ENCODE data around the gene HAS3. TPM values are rescaled to one million over a fixed set of nuclear protein-coding genes. Genes with fewer than 3 reads are reported as not detected.
A peak's percentile ranks its signal among the peaks of the same experiment; 100 is the strongest.

HAS3 gene
- total RNA-seq, 1 experiment from 2014 or later, result 140 TPM

GRCh38 chr16:69107316-69107962 is 2.0 kb downstream of the HAS3 start (continued):
- TF ChIP-seq REST (IDR thresholded peaks at IDR 0.05; ENCODE audit: low read depth), result no peak
- TF ChIP-seq RAD21 (IDR thresholded peaks at IDR 0.05; ENCODE audit: low read depth), result no peak
- no peak for TF ChIP-seq ZBTB33 (IDR thresholded peaks at IDR 0.05; ENCODE audit: extremely low read depth, insufficient replicate concordance, low read length)

- Histone ChIP-seq H3K79me2 (ENCODE audit: insufficient read depth, low read length) (peaks cover 75% of the 10 kb centered on the region), H2AFZ (ENCODE audit: low read depth, low read length, poor library complexity, severe bottlenecking) (no peak overlapping the region), H3K9ac (ENCODE audit: low read length) (peak overlapping the region; percentile 91), H3K4me3 (replicated peaks in 1 of 2; ENCODE audit: low read depth in 1 of 2, low read length in 2 of 2) (peak overlapping the region in 1 of 2 experiments; percentile 90; a peak in 3 of 4 replicates), H3K27me3 (ENCODE audit: insufficient read depth, low read length) (no peaks in the 10 kb centered on the region), H3K36me3 (ENCODE audit: control insufficient read depth in 1 of 2, insufficient read depth in 2 of 2, low read length in 2 of 2) (peaks cover 28 to 45% of the 10 kb centered on the region in 2 experiments; a peak in 3 of 4 replicates), H3K9me2 (ENCODE audit: insufficient read depth) (no peaks in the 10 kb centered on the region), H3K4me1 (ENCODE audit: control insufficient read depth in 1 of 2, insufficient read depth in 2 of 2, low read length in 2 of 2) (peaks cover 21 to 68% of the 10 kb centered on the region in 2 experiments), H3K27ac (ENCODE audit: low read depth, low read length) (peak overlapping the region; percentile 74; the same call in 1 of the 2 replicates), H3K4me2 (ENCODE audit: low read length) (peak overlapping the region; percentile 99), H3K9me3 (ENCODE audit: control insufficient read depth in 1 of 2, insufficient read depth in 1 of 2, low read depth in 1 of 2, low read length in 2 of 2) (no peaks in the 10 kb centered on the region), H4K20me1 (ENCODE audit: insufficient read depth) (peaks cover 15% of the 10 kb centered on the region; the same call in 1 of the 2 replicates)
- BruUV-seq (replicated peaks), result no TSS peak
- DNase-seq (ENCODE audit: low read depth, low spot score), result no peak
- ChIA-PET POLR2A (interaction anchor here (0.8 to 1.8 kb wide), 7 partner anchors 9 to 191 kb away, joined by 3 to 4 read pairs (median 3); no protein-coding TSS in a partner anchor), CTCF (interaction anchor here (1.5 kb wide), 1 partner anchor 9 kb away, joined by 5 read pairs; no protein-coding TSS in a partner anchor), RAD21 (ENCODE audit: low non-redundant PET in 1 of 2, low total read pairs in 2 of 2, uncharacterized antibody in 2 of 2, unreplicated experiment in 2 of 2) (no interaction called here)
- intact Hi-C loops (cut with micrococcal nuclease), result loop anchor here (5.0 kb wide), 2 partner anchors 186 to 261 kb away; no protein-coding TSS in a partner anchor
- no peak for ATAC-seq
- TF ChIP-seq SP1 (IDR thresholded peaks at IDR 0.05; ENCODE audit: low read depth) (no peak), ZFX (IDR thresholded peaks at IDR 0.05) (no peak), TCF7L2 (IDR thresholded peaks at IDR 0.05; ENCODE audit: borderline replicate concordance, extremely low read depth, insufficient read depth, insufficient read length) (no peak), ATF3 (IDR thresholded peaks at IDR 0.05) (no peak), JUND (IDR thresholded peaks at IDR 0.05) (no peak), ZBTB33 (IDR thresholded peaks at IDR 0.05; ENCODE audit: extremely low read depth, insufficient replicate concordance, low read length) (no peak), ELF1 (IDR thresholded peaks at IDR 0.05; ENCODE audit: borderline replicate concordance, low read depth) (no peak), CTCF (IDR thresholded peaks at IDR 0.05 in 2 of 3, conservative IDR thresholded peaks at IDR 0.05 in 1 of 3; ENCODE audit: borderline replicate concordance in 1 of 3, insufficient read depth in 1 of 3, low read depth in 2 of 3, low read length in 2 of 3) (no peak)
These were observed 2.8 kb downstream of the HAS3 start for GRCh38 chr16:69108064-69108904.

All from HCT116 (cell line).